GM18517 (cell line): Measurements from ENCODE around the gene JMJD4.
"Not testable (repeated sequence)": the region's sequence is repeated elsewhere in the genome, so short reads cannot be mapped to it uniquely, and the experiment has no call there.

Experiments used
- ATAC-seq: cut with Tn5 transposase; IDR thresholded peaks from one replicate; pipeline ENCODE4 v1.9.1; 2021; ENCODE audit warnings: mild to moderate bottlenecking, moderate library complexity; ENCODE audit not compliant: unreplicated experiment

The JMJD4 gene

DNA sequence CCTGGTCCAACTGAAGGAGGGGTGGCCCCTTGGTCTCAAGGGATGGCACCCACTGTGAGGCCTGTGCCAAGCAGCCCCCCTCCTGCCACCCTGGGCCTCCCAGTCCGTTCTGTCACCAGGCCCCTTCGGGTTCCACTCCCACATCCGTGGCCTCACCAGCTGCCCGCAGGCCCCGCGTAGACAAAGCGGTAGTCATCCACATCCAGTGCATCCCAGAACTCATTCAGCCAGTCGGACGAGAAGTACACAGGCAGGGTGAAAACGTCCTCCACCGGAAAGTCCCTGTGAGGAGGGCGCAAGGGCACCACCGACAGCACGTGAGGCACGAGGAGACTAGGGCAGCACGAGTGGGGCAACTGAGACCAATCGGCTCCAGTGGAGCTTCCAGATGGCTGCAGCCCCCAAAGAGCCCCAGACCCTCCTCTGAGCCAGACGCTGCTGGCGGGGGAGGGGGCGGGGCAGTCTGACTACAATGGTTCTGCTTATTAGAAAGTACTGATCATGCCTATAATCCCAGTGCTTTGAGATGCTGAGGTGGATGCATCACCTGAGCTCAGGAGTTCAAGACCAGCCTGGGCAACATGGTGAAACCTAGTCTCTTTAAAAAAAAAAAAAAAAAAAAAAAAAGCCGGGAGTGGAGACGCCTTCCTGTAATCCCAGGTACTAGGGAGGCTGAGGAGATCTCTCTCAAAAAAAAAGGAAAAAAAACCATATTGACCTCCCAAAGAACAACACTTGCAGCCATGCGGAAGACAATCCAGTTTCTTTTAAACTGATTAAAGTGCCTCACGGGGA, 1.2 kb downstream of the JMJD4 start:
- no peak for ATAC-seq

DNA sequence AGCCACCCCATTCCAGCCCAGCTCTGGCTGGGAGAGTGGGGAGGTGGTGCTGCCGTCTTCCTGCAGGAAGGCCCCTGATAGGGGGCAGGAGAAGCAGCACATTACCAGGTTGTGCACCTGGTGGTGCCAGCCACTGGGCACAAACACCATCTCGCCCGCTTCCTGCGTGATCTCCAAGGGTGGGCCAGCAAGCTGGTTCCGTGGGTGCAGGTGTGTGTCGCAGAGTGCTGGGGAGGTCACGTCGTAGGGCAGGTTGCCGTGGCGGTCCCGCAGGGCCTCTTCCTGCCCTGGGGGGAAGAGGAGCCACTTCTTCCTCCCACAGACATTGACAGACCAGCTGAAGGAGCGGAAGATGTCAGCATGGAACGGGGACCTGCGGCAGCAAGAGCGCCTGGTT, 1.8 kb downstream of the JMJD4 start:
- no peak for ATAC-seq

GRCh38 chr1:227732586-227733308, 2.4 kb downstream of the JMJD4 start:
- no peak for ATAC-seq

- ATAC-seq = no peak
Observed at GRCh38 chr1:227731696-227732585, 3.2 kb downstream of the JMJD4 start.

- ATAC-seq = no peak
Observed at GRCh38 chr1:227731241-227731677, 3.8 kb downstream of the JMJD4 start.

DNA sequence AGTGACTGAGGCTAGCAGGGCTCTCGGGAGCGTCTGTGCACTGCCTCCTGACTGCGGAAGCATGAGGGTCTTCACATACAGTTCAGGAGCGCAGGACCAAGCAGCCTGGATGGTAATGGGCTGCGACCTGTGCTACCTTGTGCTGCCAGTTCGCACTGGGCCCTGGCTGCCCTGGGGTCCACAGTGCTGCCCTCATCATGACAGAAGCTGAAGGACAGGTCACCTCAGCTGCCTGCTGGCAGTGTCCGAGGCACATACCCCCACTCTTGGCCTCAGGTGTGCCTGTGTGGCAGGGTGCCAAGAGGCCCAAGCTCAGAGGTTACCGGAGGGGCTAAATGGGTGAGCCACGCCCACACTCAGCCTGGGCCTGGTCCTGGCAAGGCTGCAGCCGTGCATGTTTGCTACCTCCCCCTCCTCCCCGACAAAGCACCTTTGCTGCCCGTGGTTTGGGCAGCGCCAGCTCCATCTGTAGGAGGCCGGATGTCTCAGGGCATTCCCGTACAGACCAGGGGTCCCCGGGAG, 4.4 kb downstream of the JMJD4 start:
- no peak for ATAC-seq

DNA sequence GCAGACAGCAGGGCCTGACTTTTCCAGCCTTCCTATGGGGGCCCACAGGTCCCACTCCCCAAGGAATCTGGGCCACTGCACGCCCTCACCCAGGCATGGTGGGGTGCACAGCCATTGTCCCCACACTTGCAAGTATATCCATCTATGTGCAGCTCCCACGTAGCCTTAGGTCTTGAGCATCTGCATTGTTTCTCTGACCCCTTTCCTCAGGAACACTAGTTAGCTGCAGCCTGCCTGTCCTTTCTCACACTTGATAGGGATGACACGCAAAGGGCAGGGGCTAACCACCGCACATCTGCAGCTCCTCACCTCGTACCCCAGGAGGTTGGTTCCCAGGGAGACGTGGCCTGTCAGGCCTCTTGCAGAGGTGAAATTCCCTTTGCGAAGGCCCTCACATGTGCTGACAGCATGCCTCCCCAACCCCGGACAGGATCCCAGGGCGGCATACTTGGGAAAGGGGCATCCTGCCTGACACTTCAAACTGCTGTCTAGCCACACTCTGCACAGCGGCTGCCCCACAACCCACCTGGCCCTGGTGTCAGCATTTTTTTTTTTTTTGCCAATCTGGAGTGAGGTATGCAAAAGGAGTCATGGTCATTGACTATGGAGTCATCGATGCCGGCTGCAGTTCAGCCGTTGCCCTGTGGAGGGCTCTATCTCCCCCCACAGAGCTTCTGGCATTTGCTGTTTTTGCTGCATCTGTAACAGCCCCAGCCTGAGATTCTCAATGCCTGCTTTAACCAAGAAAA, 5.0 kb downstream of the JMJD4 start:
- peak; percentile 30 for ATAC-seq

- ATAC-seq = no peak
Observed at GRCh38 chr1:227729144-227729880, 5.8 kb downstream of the JMJD4 start.

DNA sequence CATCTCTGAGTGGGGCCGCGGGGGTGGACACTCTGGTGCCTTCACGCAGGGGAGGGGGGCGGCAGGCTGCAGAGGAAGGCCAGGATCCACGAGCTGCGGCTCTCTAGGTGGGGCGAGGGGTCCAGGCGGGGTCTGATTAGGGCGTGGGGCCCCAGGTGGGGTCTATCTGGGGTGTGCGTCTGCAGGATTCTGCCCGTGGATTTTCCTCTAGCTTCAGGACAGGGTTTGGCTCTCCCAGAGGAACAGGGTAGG, 6.3 kb downstream of the JMJD4 start:
- ATAC-seq = no peak

DNA sequence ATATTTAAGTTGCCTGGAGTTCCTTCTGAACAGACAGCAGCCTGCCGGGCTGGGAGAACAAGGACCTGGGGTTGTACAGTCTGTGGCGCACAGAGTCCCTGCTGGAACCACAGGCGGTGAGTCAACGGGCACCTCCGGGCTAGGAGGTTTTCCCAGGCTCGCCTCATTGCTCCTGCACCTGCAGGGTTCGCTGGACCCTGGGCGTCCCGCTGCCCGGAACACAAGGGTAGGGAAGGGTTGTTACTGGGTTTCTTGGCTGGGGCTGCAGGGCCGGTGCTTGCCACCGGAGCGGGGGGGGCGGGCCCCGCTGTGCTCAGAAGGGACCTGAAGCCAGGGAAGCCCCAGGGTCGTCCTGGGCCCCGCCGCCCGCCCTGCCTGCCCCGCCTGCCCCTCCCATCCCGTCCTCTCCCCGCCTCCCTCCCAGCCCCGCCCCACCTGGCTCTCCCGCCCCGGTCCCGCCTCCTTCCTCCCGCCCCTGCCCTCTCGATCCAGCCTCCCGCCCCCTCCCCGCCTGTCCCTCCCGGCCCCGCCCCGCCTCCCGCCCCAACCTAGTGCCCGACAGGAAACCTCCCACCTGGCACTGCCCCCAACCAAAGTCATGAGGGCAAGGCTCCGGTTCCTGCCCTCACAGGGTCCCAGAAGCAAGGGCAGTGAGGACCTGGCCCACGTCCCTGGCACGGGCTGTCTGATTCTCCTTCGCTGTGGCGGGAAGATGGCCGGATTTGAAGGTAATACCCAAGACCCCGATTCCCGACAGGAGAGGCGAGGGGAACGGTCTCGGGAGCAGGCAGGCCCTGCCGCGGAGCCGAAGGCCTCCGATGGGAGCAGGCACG, 6.8 kb downstream of the JMJD4 start:
- ATAC-seq = no peak

DNA sequence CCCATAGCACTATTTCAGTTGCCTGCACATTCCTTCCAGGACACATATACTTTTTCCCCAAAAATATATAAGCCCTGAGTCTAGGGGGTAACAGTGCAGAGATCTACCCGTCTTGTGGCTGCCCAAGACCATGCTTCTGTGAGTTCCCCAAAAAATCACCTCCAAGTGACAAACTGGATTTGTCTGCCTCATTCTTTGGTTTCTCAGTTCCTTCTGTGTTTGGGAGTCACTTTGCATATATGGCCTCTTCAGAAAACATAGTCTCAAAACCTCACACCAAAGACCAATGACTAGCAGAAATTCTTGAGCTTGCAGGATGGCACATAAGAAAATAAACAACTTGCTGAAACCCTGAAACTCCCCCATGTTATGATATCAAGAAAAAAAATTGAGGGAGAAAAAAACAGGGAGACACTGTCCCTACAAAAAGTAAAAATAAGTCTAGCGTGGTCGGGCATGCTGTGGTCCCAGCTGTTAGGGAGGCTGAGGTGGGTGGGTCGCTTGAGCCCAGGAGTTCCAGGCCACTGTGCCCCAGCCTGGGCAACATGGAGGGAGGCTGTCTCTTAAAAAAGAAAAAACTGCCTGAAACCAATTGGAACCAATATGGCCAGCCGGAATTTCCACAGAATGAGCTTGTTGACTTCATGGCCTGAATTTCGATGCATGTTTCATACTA, 8.0 kb downstream of the JMJD4 start:
- no peak for ATAC-seq

GRCh38 chr1:227726318-227726717, 8.8 kb downstream of the JMJD4 start:
- no peak for ATAC-seq

DNA sequence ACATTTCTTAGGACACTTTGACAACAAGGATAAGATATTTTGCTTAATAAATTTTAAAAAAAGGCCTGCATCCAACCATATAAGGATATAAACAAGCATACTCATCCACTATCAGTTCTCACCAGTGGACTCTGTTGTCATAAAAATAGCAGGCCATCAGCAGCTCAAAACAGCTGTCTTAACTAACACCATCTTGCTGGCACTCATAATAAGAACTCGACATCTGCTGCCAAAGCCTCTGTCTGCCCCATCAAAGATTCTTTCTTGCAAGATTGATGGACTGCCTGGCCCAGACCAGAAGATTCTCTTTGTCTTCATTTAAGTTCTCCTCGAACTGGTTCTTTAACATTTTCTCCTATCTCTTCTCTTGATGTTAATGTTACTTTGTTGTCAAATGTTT, 10.1 kb downstream of the JMJD4 start:
- ATAC-seq = no peak

DNA sequence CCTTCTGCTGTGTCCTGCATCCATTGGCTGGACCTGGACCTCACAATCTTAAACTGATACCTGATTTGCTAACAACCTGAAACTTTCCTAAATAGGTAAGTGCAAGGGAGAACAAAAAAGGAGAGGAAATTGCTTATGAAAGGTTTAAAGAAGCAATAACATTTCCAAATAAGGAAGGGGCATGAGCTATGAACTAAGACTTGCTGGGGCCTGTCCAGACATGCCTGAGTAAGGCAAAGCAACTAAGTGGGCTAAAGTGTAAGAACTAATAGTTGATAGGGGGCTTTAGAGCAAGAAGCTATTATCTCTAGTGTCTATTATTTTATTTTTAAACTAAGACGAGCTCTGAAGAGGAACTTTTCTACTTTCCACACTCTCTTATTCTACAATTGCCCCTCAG, 11.6 kb downstream of the JMJD4 start:
- ATAC-seq = no peak

- no peak for ATAC-seq
Observed at GRCh38 chr1:227718932-227719331, 16.2 kb downstream of the JMJD4 start.

DNA sequence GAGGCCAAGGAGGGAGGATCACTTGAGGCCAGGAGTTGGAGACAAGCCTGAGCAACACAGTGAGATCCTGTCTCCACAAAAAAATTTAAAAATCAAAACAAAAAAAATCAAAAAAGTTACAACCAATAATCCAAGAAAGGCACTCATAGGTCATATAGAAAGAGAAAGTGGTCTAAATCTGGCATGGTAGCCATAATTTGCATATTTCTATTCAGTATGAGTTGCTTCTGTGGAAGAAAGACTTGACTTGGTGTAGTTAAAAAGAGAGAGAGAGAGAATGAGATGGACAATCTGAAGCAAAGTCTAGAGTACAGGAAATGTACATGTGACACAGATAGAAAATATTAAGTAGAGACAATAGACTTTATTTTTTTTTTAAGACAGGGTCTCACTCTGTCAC, 22.5 kb downstream of the JMJD4 start:
- ATAC-seq = no peak

DNA sequence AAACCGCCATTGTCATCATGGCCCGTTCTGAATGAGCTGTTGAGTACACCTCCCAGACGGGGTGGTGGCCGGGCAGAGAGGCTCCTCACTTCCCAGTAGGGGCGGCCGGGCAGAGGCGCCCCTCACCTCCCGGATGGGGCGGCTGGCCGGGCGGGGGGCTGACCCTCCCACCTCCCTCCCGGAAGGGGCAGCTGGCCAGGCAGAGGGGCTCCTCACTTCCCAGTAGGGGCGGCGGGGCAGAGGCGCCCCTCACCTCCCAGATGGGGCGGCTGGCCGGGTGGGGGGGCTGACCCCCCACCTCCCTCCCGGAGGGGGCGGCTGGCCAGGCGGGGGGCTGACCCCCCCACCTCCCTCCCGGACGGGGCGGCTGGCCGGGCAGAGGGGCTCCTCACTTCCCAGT, 24.6 kb downstream of the JMJD4 start:
- ATAC-seq = not testable (repeated sequence)

DNA sequence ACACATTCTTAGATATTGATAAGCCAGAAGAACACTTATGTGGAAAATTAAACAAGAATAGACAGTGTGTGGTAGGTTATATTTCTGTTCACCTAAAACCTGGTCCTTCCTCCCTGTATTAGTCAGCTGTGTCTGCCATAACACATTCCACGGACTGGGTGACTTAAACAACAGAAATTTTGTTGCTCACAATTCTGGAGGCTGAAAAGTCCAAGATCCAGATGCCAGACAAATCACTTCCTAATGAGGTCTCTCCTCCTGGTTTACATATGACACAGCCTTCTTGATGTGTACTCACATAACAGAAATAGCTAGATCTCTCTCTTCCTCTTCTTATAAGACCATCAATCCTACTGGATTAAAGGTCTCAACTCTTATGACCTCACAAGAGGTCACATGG, 25.7 kb downstream of the JMJD4 start:
- ATAC-seq = no peak

- no peak for ATAC-seq
Observed at GRCh38 chr1:227707846-227708245, 27.3 kb downstream of the JMJD4 start.
